ENCODE measurements around the gene HOXD8.

HOXD8 gene

GRCh38 chr2:176174824-176175708 lies 45.6 kb downstream of the HOXD8 start:
- DNase-seq (ENCODE audit: extremely low read depth, low read depth) = no peak
- TF ChIP-seq, protein P1, sequence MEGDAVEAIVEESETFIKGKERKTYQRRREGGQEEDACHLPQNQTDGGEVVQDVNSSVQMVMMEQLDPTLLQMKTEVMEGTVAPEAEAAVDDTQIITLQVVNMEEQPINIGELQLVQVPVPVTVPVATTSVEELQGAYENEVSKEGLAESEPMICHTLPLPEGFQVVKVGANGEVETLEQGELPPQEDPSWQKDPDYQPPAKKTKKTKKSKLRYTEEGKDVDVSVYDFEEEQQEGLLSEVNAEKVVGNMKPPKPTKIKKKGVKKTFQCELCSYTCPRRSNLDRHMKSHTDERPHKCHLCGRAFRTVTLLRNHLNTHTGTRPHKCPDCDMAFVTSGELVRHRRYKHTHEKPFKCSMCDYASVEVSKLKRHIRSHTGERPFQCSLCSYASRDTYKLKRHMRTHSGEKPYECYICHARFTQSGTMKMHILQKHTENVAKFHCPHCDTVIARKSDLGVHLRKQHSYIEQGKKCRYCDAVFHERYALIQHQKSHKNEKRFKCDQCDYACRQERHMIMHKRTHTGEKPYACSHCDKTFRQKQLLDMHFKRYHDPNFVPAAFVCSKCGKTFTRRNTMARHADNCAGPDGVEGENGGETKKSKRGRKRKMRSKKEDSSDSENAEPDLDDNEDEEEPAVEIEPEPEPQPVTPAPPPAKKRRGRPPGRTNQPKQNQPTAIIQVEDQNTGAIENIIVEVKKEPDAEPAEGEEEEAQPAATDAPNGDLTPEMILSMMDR (IDR thresholded peaks at IDR 0.05; ENCODE audit: low read depth, low read length) = no peak

GRCh38 chr2:176175709-176176607 lies 46.5 kb downstream of the HOXD8 start:
- TF ChIP-seq, protein P1 (IDR thresholded peaks at IDR 0.05; ENCODE audit: low read depth, low read length) = no peak
- no peak for DNase-seq (ENCODE audit: extremely low read depth, low read depth)

GRCh38 chr2:176177580-176178037 lies 48.1 kb downstream of the HOXD8 start:
- TF ChIP-seq, protein P1 (IDR thresholded peaks at IDR 0.05; ENCODE audit: low read depth, low read length) = no peak
- no peak for DNase-seq (ENCODE audit: extremely low read depth, low read depth)

GRCh38 chr2:176178038-176178756 lies 48.7 kb downstream of the HOXD8 start:
- TF ChIP-seq, protein P1 (IDR thresholded peaks at IDR 0.05; ENCODE audit: low read depth, low read length) = no peak
- no peak for DNase-seq (ENCODE audit: extremely low read depth, low read depth)

GRCh38 chr2:176178757-176179295 lies 49.3 kb downstream of the HOXD8 start:
- DNase-seq (ENCODE audit: extremely low read depth, low read depth) = no peak
- TF ChIP-seq, protein P1 (IDR thresholded peaks at IDR 0.05; ENCODE audit: low read depth, low read length) = no peak

- DNase-seq (ENCODE audit: extremely low read depth, low read depth) = no peak
- TF ChIP-seq, protein P1 (IDR thresholded peaks at IDR 0.05; ENCODE audit: low read depth, low read length) = no peak
Measured at GRCh38 chr2:176181551-176181950, 52.0 kb downstream of the HOXD8 start.

Measured in AG09319 (cell line).